Lung (tissue), 12 donors: Measurements from ENCODE around the gene BMAL1. TPM values are rescaled to one million over a fixed set of nuclear protein-coding genes. Genes with fewer than 3 reads are reported as not detected.

Experiments
- ATAC-seq: fragments of 200-7000 bp; cut with Tn5 transposase; one replicate; pipeline ENCODE4 v1.9.1; 2020; ENCODE audit warnings: moderate number of reproducible peaks; ENCODE audit not compliant: insufficient read depth, low FRiP score
- DNase-seq, 3 donors: peaks; one replicate each; pipeline ENCODE4 v3.0.0-alpha.2; 2013 to 2017
- H3K27ac ChIP-seq, 2 donors: one replicate each; pipeline ENCODE4 v1.5.1; 2013; ENCODE audit warnings: mild to moderate bottlenecking in 2 of 2, moderate library complexity in 2 of 2, control low read depth in 1 of 2, inconsistent platforms in 1 of 2, low read depth in 1 of 2, low read length in 1 of 2
- H3K27me3 ChIP-seq, 3 donors: one replicate each; pipeline ENCODE4 v1.5.1; 2013; ENCODE audit warnings: low read length in 2 of 3; ENCODE audit not compliant: control insufficient read depth in 3 of 3, insufficient read depth in 3 of 3
- H3K36me3 ChIP-seq, 4 donors: one replicate each; pipeline ENCODE4 v1.5.1; 2013; ENCODE audit warnings: low read length in 4 of 4, mild to moderate bottlenecking in 1 of 4, moderate library complexity in 1 of 4; ENCODE audit not compliant: control insufficient read depth in 4 of 4, insufficient read depth in 4 of 4
- H3K4me1 ChIP-seq, 5 donors: one replicate each; pipeline ENCODE4 v1.5.1; 2013; ENCODE audit warnings: low read length in 5 of 5, mild to moderate bottlenecking in 2 of 5, moderate library complexity in 1 of 5; ENCODE audit not compliant: control insufficient read depth in 5 of 5, insufficient read depth in 5 of 5
- H3K4me3 ChIP-seq: one replicate; pipeline ENCODE4 v1.5.1; 2013; ENCODE audit warnings: mild to moderate bottlenecking, control low read depth, moderate library complexity
- H3K9ac ChIP-seq, 2 donors: one replicate each; pipeline ENCODE4 v1.5.1; 2013; ENCODE audit warnings: low read length in 2 of 2, control low read depth in 1 of 2; ENCODE audit not compliant: insufficient read depth in 1 of 2
- H3K9me3 ChIP-seq, 4 donors: one replicate each; pipeline ENCODE4 v1.5.1; 2013; ENCODE audit warnings: low read length in 3 of 4, mild to moderate bottlenecking in 1 of 4, moderate library complexity in 1 of 4; ENCODE audit not compliant: control insufficient read depth in 4 of 4, insufficient read depth in 3 of 4
- WGBS, 2 donors: extraction: QIAGEN DNeasy Blood & Tissue Kit; methylation state at CpG; one replicate each; pipeline ENCODE4 v1.1.7; 2013; 5-methylcytosine and 5-hydroxymethylcytosine counted together
- polyA plus RNA-seq, 2 donors: library from polyadenylated mRNA; stranded (reverse); fragments of 200-250 nt; gene quantifications; one replicate each; pipeline ENCODE4 v1.2.1, GENCODE V29; 2013
- total RNA-seq, 2 donors: library from RNA; depleted of rRNA in 1 of 2; stranded (reverse); fragments of >200 nt in 1 of 2; gene quantifications; one replicate each; pipeline ENCODE4 v1.2.1, GENCODE V29; 2014 to 2021
- TF ChIP-seq, protein P1 (sequence below): IDR thresholded peaks from 2 replicates; pipeline ENCODE4 v1.5.1; 2012; ENCODE audit warnings: mild to moderate bottlenecking; ENCODE audit errors: control extremely low read depth, extremely low read depth
- donor health status: control.
- donor health status: control.
- donor health status: Bipolar disorder and iron deficiency.
- donor health status: healthy.
- donor health status: DM: yes; HTN: yes; CAD: no.

Gene BMAL1
- total and polyA plus RNA-seq, 4 donors = 13.4 to 38.0 (median 26.2) TPM

DNA sequence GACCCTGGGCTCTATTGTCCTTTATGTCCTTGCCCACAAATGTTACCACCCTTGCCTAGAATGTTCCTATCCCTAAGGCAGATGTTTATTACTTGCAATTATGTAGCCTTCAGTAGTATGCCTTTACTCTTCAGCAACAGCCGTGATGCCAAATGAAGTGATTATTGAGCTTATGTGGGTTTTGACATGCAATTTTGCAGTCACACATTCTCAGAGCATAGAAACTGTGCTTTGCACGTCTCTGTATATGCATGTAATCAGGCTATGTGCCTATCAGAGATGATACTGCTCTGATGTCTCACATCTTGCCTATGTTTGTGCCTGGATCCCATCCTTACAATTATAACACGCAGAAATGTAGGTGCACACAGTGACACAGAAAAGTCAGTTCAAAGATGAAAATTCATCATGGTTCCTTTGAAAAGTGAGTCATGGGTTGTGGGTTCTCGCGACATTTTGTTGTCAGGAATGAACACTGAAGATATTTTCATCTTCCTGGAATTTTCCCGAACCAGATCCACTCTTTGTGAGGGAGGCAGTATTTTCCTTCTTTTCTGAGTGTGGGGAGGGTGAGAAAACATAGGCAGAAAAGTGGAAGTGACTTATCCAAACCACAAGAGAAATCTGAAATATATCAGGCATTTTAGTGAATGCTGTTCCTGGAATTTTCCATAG lies 81.1 kb downstream of the BMAL1 start:
- H3K9me3 ChIP-seq = no peaks in the 10 kb centered on the region
- TF ChIP-seq, protein P1, sequence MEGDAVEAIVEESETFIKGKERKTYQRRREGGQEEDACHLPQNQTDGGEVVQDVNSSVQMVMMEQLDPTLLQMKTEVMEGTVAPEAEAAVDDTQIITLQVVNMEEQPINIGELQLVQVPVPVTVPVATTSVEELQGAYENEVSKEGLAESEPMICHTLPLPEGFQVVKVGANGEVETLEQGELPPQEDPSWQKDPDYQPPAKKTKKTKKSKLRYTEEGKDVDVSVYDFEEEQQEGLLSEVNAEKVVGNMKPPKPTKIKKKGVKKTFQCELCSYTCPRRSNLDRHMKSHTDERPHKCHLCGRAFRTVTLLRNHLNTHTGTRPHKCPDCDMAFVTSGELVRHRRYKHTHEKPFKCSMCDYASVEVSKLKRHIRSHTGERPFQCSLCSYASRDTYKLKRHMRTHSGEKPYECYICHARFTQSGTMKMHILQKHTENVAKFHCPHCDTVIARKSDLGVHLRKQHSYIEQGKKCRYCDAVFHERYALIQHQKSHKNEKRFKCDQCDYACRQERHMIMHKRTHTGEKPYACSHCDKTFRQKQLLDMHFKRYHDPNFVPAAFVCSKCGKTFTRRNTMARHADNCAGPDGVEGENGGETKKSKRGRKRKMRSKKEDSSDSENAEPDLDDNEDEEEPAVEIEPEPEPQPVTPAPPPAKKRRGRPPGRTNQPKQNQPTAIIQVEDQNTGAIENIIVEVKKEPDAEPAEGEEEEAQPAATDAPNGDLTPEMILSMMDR = no peak
- peaks cover 0 to 43% (median 15%) of the 10 kb centered on the region in 4 donors for H3K36me3 ChIP-seq
- ATAC-seq (no peak), DNase-seq (peak in 2 of 3 donors; percentile 51 to 64)
- peaks cover 0 to 4% (median 0%) of the 10 kb centered on the region in 5 donors for H3K4me1 ChIP-seq
- no peaks in the 10 kb centered on the region for H3K27me3 ChIP-seq
- no peak overlapping the region for H3K4me3 ChIP-seq
- no peak overlapping the region for H3K27ac ChIP-seq
- 94 to 95% methylated on average over 6 of the region's 6 CpGs for WGBS, 2 donors
- H3K9ac ChIP-seq = no peak overlapping the region

GRCh38 chr11:13362596-13363109 lies 85.1 kb downstream of the BMAL1 start:
- H3K27me3 ChIP-seq = no peaks in the 10 kb centered on the region
- DNase-seq = no peak
- no peak for ATAC-seq
- no peak overlapping the region for H3K27ac ChIP-seq
- H3K9me3 ChIP-seq = no peaks in the 10 kb centered on the region
- peaks cover 0 to 4% (median 0%) of the 10 kb centered on the region in 5 donors for H3K4me1 ChIP-seq
- WGBS, 2 donors = 95 to 97% methylated on average over 9 of the region's 9 CpGs
- no peak overlapping the region for H3K9ac ChIP-seq
- no peak overlapping the region for H3K4me3 ChIP-seq
- TF ChIP-seq, protein P1 = no peak
- peaks cover 0 to 44% (median 22%) of the 10 kb centered on the region in 4 donors for H3K36me3 ChIP-seq

DNA sequence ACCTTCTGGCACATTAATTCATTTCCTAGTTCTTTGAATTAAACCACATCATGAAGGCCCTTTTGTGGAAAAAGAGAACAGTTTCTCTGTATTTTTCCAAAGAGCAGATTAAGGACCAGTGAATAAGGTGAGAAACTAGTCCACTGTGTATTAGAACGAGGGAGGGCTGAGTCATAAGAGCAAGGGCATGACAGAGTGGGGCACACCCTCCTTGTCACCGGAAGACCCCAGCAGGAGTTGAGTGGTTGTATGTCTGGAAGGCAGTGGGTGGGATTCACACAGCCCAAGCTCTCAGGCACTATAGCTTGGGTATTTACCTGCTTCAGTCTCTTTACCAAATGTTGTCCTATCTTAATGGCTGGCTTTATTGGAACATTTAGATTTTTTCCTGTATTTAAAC lies 86.8 kb downstream of the BMAL1 start:
- H3K27me3 ChIP-seq = no peaks in the 10 kb centered on the region
- H3K4me1 ChIP-seq = peaks cover 0 to 1% (median 0%) of the 10 kb centered on the region in 5 donors
- TF ChIP-seq, protein P1 = no peak
- H3K9ac ChIP-seq = no peak overlapping the region
- no peak for DNase-seq
- H3K36me3 ChIP-seq = peaks cover 0 to 44% (median 25%) of the 10 kb centered on the region in 4 donors
- H3K9me3 ChIP-seq = no peaks in the 10 kb centered on the region
- WGBS, 2 donors = 85 to 95% methylated on average over 2 of the region's 2 CpGs
- ATAC-seq = no peak
- H3K4me3 ChIP-seq = no peak overlapping the region
- H3K27ac ChIP-seq = no peak overlapping the region
